ENCODE measurements around the gene C6orf89. TPM values are rescaled to one million over a fixed set of nuclear protein-coding genes. Genes with fewer than 3 reads are reported as not detected.

Gene C6orf89
- total RNA-seq, 1 experiment from 2014 or later: 22.4 TPM

DNA sequence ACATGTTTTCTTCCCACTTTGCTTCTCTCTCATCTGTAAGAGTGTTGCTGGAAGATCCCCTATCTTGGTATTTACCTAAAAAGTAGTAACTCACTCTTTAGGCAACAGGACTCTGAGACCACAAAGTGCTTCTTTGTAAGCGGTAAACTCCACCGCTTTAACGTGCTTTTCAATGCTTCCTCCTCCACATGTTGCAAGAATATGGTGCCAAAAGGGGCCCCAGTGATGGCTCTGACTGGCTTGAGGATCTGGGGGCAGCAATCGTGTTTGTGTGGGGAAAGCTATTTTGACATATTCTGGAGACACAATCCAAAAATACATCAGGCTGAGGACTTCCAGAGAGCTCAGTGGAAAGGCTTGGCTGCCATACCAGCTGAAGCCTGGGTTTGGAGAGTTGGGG lies 34.1 kb upstream of the C6orf89 start:
- DNase-seq (ENCODE audit: extremely low read depth, low read depth): no peak

GRCh38 chr6:36852481-36853147 lies 33.1 kb upstream of the C6orf89 start:
- DNase-seq (ENCODE audit: extremely low read depth, low read depth): no peak

GRCh38 chr6:36853325-36853724 lies 32.4 kb upstream of the C6orf89 start:
- DNase-seq (ENCODE audit: extremely low read depth, low read depth): no peak

DNA sequence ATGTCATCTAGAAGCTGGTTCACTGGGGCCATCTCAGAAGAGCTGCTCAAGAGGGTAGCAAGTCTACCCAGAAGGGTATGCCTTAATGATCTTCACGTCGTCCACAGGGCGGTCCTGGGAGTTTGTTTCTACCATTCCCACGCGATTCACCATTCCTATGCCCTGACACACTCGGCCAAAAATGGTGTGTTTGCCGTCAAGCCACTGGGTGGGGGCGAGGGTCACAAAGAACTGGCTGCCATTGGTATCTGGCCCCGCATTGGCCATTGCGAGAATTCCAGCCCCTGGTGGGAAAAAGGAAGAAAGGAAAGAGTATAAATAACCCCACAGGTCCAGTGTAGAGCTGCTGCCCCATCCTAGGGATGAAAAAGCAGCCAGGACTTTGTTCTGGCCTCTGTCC lies 30.0 kb upstream of the C6orf89 start:
- DNase-seq (ENCODE audit: extremely low read depth, low read depth): no peak

- DNase-seq (ENCODE audit: extremely low read depth, low read depth): no peak
Observed at GRCh38 chr6:36856277-36856676, 29.5 kb upstream of the C6orf89 start.

- DNase-seq (ENCODE audit: extremely low read depth, low read depth): no peak
Observed at GRCh38 chr6:36857325-36857724, 28.4 kb upstream of the C6orf89 start.

- no peak for DNase-seq (ENCODE audit: extremely low read depth, low read depth)
Observed at GRCh38 chr6:36858407-36858981, 27.3 kb upstream of the C6orf89 start.

- no peak for DNase-seq (ENCODE audit: extremely low read depth, low read depth)
Observed at GRCh38 chr6:36860126-36860525, 25.6 kb upstream of the C6orf89 start.

DNA sequence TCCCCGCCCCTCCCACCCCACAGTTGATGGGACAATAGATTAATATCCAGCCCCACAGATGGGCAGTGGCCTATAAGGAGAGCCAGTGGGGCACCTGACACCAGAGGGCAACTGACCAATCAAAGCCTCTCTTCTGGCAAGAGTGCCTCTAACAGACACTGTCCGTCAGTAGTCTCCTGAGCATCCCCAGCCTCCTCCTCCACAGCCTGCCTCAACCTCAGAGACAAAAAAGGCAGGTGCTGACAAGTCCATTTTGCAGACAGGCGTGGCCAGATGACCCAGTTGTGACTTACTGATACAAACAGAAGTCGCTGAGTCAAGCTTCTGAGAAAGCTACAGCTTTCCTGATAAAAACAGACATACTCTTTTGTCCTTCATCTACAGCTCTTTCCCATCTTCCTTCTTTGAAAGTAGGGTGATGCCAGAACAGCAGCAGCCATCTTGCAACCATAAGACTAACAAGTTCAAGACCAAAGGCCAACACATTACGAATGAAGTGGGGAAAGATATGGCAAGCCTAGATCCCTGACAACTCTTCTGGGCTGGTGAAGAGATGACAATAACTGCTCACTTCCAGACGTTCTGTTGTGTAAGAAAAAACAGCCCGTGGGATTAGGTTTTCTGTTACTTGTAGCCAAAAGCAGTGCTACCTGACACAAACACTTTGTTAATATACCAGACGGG lies 23.4 kb upstream of the C6orf89 start:
- DNase-seq (ENCODE audit: extremely low read depth, low read depth): no peak

DNA sequence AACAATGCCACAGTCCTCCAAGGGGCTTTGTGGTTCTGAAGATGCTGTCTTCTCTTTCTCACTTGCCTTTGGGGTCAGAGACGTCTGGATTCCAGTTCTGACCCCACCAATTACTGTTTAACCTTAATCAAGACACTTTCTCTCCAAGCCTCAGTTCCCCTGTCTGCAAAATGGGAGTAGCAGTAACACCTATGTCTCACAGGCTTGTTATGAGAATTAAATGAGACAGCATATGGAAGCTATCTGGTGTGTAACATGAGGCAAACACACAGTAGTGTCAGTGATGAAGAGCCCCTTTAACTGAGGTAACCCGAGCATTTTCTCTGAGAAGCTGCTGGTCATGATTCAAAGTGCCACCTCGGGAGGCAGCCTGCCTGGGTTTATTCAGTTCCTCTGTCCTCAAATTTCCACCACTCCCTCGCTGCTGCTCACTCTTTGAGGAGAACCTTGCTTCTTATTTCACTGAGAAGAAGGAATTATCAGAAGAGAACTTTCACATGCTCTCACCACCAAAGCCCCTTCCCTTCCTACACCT lies 22.8 kb upstream of the C6orf89 start:
- DNase-seq (ENCODE audit: extremely low read depth, low read depth): no peak

- DNase-seq (ENCODE audit: extremely low read depth, low read depth): no peak
Observed at GRCh38 chr6:36863670-36864540, 21.8 kb upstream of the C6orf89 start.

GRCh38 chr6:36865835-36866234 lies 19.9 kb upstream of the C6orf89 start:
- DNase-seq (ENCODE audit: extremely low read depth, low read depth): no peak

- no peak for DNase-seq (ENCODE audit: extremely low read depth, low read depth)
Observed at GRCh38 chr6:36867471-36868224, 18.1 kb upstream of the C6orf89 start.

DNA sequence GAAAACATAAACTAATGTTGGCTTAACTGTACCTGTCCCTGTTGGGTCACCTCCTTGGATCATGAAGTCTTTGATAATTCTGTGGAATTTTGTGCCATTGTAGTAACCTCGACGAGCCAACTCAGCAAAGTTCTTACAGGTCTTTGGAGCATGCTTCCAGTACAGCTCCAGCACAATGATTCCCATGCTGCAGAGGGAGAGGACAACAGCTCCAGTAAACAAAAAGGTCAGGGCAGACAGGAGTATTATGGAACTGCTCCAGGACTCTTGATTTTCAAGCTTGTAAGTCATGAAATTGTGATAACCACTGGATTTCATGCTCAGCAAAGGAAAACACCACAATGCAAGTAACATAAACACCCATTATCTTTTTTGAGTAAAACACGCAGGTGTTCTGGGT lies 14.1 kb upstream of the C6orf89 start:
- no peak for DNase-seq (ENCODE audit: extremely low read depth, low read depth)

DNA sequence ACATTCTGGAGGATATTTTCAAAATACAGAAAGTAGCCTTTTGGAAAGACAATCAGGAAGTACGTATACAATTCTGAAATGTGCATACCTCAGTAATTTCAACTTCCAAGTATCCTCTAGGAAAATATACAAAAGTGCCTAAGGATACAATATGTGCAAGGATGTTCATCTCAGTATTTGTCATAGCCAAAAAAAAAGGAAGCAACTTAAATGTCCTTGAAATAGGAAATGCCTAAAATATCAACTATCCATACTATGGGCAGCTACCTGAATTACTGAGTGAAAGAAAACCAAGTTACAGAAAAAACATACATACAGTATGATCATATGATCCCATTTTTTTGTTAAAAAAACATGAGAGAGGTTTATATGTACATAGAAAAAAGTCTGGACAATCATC lies 12.6 kb upstream of the C6orf89 start:
- DNase-seq (ENCODE audit: extremely low read depth, low read depth): no peak

- no peak for DNase-seq (ENCODE audit: extremely low read depth, low read depth)
Observed at GRCh38 chr6:36873612-36874442, 11.9 kb upstream of the C6orf89 start.

GRCh38 chr6:36874443-36875249 lies 11.1 kb upstream of the C6orf89 start, which contains the start of gene PPIL1:
Gene PPIL1, minus strand, starts transcription at chr6:36874803. Its CDS starts 31 bp downstream, at chr6:36874772.
- peak; percentile 80 for DNase-seq (ENCODE audit: extremely low read depth, low read depth)

DNA sequence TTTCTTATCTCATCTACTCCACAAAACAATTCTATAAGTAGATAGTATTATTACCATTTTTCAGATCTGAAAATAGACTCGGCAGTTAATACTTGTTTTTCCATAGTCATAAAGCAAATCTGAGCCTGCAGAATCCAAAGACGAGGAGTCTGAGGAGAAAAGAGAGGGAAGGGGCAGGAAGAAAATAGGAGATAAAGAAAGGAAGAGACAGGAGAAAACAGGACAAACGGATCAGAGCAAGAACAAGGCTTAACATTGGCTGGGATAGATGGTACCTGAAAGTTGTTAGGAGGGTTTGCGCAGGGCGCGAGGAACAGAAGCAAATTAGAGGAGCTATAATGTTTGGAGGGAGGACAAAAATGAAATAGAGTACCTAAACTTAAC lies 10.5 kb upstream of the C6orf89 start:
- DNase-seq (ENCODE audit: extremely low read depth, low read depth): no peak
